Mesenteric fat pad (tissue), 1 donor: Measurements from ENCODE around the gene NOS3. TPM values are rescaled to one million over a fixed set of nuclear protein-coding genes. Genes with fewer than 3 reads are reported as not detected.
"Not testable (repeated sequence)": the region's sequence is repeated elsewhere in the genome, so short reads cannot be mapped to it uniquely, and the experiment has no call there.

Experiments used
- DNase-seq: peaks from one replicate; pipeline ENCODE4 v3.0.0-alpha.2; 2020; ENCODE audit warnings: low spot score
- total RNA-seq: library from RNA; stranded (reverse); fragmentation: NEBNext Ultra II Directional; extraction: Animal tissue kit (Norgen Biotek cat#: 25700); gene quantifications from one replicate; pipeline ENCODE4 v1.2.1, GENCODE V29; 2021
- donor health status: DM: yes; HTN: yes; CAD: no.

NOS3 gene
- total RNA-seq, 1 donor from 2014 or later, result 57.1 TPM

DNA sequence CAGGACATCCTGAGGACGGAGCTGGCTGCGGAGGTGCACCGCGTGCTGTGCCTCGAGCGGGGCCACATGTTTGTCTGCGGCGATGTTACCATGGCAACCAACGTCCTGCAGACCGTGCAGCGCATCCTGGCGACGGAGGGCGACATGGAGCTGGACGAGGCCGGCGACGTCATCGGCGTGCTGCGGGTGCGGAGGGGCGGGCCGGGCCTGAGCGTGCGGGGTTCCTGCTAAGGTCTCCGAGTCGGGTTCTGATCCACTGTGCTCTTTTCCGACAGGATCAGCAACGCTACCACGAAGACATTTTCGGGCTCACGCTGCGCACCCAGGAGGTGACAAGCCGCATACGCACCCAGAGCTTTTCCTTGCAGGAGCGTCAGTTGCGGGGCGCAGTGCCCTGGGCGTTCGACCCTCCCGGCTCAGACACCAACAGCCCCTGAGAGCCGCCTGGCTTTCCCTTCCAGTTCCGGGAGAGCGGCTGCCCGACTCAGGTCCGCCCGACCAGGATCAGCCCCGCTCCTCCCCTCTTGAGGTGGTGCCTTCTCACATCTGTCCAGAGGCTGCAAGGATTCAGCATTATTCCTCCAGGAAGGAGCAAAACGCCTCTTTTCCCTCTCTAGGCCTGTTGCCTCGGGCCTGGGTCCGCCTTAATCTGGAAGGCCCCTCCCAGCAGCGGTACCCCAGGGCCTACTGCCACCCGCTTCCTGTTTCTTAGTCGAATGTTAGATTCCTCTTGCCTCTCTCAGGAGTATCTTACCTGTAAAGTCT lies 23.1 kb downstream of the NOS3 start:
- DNase-seq, result no peak

DNA sequence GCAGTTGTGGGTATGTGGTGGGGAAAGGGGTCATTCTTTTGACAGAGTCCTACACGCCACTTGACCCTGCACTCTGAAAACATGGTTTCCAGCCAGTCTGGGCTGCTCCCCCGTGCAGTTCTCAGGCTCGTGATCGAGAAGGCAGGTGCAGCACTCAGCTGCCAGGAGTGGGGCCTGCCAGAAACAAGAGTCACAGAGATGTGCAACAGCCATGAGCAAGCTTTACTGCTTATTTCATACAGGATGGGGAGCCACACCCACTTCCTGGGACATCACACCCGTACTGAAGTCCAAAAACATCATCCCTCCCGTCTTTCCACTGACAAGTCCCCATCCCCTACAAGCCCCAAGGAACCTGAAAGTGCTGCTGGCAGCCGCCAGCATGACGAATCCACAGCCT lies 24.1 kb downstream of the NOS3 start:
- no peak for DNase-seq

DNA sequence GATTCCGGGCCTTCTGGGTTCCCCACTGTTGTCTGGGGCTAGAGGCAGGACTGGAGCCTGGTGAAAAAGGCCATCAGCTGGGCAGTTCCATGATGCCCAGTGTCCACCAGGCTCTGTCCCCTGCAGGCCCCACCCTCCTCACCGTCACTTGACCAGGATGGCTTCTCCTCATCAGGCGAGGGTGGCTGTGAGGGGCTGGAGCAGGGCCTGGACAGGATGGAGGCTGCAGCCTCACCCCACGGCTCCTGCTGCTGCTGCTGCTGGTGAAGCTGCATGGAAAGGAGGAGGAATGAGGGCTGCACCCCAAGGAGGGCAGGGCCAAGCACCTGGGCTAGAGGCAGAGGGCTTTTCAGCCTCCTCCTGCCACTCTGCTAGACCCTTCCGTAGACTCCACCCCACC lies 25.1 kb downstream of the NOS3 start:
- DNase-seq, result no peak

DNA sequence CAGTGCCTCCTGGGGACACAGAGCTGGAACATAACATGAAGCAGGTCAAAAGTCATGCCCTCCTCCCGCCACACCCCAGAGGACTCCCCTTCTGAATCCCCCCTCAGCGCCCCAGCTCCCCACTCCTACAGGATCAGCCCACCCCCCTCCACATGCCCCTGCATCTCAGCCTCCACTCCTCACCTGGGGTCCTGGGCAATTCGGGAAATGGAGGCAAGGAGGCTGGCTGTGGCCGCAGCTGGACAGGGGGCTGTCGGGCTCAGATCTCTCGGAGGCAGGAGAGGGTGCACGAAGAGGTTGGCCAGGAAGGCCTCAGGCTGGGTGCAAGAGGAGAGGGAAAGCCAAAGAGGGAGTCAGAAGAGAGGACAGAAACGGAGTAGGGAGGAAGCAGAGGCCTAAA lies 25.7 kb downstream of the NOS3 start:
- DNase-seq, result no peak

DNA sequence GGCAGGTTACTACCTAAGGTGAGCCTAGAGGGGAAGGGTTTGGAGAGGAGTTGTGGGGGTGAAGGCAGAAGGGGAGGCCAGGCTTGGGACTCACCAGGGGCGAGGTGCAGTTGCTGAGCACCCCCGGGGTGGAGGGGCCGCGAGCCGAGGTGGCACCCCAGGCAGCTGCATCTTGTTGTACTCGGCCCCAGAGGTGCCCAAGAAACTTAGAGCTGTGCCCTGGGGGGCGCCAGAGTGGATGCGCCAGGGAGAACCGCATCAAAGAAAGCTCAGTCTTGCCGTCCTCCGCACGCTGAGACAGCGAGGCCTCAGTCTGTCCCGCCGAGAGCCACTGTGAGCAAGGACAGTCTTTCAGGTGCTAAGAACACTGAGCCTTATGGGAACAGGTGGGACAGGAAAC lies 26.1 kb downstream of the NOS3 start:
- no peak for DNase-seq

DNA sequence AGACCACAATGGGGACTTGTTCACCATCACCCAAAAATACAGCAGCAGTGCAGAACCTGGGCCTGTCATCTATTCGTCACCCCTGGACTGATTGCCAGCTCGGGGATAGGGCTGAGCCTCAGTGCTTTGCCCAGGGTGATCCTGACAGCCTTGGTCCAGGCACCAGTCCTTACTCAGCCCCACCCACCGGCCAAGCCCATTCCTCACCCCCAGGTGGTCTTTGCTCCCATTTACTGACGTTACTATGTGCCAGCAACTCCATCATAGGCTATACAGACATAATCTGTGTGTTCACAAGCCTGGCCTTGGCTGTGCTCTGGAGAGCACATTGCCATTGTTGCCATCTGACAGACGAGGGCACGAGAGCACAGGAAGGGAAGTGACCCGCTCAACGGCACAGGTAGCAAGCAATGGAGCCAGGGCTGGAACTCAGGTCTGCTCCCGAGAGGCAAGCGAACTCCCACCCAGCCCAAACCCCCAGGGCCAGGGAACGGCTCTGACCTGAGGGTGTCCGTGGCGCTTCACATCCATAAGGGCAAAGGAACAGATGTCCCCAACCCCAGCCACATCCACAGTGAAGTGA lies 26.6 kb downstream of the NOS3 start:
- DNase-seq, result no peak

DNA sequence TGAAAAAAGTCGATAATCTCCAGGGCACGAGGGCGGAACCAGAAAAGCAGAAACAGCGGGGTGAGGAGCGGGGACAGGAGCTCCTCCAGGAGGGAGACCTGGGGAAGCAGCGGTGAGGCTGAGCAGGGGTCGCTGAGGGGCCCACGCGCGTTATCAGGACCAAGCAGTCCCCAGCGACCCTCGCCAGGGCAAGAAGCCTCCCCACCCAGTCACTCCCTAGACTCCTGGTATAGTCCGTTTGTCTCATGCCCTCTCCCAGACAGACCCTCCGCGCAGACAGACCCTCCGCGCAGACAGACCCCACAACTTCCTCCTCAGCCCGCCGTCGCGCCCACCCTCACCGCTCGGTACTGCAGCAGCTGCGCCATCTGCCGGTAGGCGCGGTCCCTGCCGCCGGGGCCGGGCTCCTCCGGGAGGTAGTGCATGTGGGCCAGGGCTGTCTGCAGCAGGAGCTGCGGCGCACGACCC lies 27.2 kb downstream of the NOS3 start:
- DNase-seq, result no peak

DNA sequence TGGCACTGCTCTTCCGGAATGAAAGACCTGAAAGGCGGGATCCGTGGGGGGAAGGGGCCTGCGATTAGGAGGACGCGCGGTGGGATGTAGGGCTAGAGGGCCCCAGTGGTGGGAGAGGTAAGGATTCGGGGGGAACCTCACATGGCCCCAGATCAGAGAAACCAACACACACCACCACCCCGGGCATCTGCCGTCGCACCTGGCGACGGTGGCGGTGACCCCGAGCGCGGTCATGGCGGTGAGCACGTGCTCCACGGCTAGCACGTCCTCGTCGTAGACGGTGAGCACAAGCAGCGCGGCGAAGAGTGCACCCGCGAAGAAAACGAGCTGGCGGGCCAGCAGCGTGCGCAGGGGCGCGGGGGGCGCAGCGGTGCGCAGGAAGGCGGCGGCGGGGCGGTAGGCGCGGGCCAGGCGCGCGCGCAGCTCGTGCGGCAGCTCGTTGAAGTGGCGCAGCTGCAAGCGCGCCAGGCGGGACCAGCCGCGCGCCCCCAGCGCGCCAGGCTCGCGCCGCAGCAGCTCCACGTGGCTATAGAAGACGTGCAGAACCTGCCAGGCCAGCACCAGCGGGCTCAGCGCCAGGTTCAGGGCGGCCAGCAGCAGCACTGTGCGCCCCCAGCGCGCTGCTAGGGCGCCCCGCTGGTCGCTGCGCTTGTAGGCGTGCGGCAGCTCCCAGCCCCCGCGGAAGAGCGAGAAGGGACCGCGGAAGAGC lies 27.8 kb downstream of the NOS3 start:
- no peak for DNase-seq

DNA sequence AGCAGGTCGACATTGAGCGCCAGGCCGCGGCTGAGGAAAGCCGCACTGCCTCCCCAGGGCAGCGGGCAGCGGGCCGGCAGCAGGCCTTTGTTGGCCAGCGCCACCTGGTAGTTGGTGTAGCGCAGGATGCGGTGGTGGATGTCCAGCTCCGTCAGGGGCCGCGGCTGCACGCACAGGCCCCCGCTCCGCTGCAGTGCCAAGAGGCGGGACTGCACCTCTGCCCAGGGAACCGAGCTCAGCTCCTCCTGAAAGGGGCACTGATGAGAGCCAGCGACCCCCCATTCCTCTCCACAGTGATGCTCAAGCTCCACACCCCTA lies 28.3 kb downstream of the NOS3 start:
- no peak for DNase-seq

DNA sequence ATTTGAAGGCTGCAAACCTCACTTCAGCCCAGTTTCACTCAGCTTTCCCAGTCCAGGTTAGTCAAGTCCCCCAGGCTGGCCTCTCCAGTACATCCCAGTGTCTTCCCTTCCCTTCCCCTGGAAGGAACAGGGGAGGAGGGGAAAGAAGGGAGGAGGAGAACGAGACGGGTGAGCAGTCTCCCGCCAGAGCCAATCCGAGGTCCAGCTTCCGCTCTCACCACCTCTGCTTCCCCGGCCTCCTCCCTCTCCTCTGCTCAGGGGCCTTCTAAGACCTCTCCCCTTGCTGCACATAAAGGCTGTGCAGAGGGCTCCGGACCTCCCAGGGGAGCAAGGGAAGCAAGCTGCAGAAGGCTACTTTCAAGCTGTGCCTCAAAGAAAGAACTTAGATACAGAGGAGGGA lies 29.4 kb downstream of the NOS3 start:
- no peak for DNase-seq

DNA sequence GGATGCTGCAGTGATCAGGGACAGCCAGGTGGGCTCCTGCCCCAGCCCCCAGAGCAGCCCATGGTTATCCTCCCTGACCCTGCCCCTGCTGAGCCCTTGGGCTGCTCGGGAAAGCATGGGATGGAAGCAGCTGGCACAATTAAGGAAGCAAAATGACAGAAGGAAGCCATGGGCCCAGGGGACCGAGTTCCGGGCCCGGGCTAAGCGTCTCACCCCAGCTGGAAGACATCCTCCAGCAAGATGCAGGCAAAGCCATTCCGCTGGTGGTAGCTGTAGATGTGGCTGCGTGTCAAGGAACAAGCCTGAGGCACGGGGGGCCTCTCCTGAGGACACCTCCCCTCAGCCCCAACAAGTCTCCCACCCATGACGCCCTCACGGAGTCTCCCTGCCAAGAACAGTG lies 32.4 kb downstream of the NOS3 start:
- DNase-seq, result no peak

DNA sequence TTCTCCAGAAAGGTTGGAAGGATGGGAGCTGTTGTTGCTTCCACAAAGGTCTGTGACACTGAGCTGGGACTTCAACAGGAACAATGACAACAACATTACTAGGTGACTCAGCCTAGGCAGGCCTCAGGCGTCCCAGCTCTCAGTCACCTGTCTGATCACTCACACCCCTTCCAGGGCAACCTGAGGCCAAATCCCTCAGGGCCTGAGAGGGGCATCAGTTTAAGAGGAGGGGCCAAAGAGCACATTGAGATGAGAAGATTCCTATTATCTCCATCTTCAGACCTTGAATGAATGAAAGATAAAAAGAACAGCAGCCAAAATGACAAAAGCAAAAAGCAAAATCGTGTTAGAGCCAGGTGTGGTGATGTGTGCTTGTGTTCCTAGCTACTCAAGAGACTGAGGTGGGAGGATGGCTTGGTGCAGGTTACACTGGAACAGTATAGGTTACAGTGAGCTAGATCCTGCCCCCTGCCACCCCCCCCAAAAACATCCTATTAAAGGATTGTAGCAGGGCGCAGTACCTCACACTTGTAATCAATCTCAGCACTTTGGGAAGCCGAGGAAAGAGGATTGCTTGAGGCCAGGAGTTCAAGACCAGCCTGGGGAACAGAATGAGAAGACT lies 33.7 kb downstream of the NOS3 start, which contains the start of gene ATG9B:
ATG9B (minus strand) TSS at position 60 of the 622 bp plus-strand sequence. CDS start 71 bp downstream, outside the sequence.
- no peak for DNase-seq

DNA sequence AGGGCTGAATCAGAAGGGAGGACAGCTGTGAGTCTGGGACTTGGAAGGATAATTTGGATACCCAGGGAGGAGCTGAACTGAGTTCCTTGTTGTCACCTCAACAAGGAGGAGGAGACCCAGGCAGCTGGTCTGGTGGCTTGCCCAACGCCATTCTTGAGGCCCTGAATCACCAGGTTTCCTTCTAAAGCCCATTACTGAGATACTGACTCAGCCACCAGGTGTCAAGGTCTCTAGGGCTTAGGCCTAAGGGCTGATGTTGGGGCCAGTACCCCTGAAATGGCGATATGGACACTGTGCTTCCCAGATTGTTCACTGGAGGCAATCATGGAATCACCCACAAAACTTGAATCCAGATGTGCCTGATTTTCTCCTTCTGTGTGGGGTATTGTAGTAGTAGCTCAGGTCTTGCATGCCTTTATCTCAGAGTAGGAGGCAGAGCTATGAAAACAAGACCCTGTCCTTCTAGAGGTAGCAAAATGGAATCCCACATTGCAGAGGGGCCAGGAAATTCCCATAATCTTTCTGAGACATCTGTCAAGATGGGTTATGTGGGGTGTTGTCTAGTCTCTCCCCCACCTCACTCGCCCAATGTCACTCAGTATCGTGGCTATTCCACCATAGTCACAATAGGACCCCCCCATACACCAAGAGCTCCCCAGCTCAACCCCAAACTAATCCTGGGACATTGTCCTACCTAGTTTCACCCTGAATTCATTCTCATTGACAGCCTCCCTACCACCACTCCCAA lies 35.3 kb downstream of the NOS3 start:
- no peak for DNase-seq

DNA sequence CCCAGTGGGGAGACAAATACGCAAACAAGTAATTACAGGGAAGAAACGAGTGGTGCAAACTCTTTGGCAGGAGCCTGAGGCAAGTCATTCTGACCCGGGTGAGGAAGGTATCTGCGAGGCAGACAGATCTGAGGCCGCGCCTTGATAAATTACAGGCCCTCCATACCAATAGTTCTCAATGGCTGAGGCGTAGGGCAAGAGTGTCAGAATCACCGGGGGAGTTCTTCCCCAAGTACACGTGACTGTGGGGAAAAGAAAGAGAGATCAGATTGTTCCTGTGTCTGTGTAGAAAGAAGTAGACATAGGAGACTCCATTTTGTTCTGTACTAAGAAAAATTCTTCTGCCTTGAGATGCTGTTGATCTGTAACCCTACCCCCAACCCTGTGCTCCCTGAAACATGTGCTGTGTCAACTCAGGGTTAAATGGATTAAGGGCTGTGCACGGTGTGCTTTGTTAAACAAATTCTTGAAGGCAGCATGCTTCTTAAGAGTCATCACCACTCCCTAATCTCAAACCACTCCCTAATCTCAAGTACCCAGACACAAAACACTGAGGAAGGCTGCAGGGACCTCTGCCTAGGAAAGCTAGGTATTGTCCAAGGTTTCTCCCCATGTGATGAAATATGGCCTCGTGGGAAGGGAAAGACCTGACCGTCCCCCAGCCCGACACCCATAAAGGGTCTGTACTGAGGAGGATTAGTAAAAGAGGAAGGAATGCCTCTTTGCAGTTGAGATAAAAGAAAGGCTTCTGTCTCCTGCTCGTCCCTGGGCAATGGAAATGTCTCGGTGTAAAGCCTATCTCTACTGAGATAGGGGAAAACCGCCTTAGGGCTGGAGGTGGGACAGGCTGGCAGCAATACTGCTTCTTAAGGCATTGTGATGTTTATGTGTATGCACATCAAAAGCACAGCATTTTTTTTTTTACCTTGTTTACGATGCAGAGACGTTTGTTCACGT lies 36.2 kb downstream of the NOS3 start:
- not testable (repeated sequence) for DNase-seq

DNA sequence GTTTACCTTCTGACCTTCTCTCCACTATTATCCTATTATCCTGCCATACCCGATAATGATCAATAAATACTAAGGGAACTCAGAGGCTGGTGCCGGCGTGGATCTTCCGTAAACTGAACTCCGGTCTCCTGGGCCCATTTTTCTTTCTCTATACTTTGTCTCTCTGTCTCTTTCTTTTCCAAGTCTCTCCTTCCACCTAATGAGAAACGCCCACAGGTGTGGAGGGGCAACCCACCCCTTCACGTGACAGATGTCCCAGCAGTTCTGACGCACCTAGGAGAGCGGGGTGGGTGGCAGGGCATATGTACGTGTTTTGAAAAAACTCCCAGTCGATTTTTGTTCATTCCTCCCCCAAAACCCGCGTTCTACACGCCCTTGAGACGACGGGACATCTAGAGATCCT lies 36.9 kb downstream of the NOS3 start:
- not testable (repeated sequence) for DNase-seq

DNA sequence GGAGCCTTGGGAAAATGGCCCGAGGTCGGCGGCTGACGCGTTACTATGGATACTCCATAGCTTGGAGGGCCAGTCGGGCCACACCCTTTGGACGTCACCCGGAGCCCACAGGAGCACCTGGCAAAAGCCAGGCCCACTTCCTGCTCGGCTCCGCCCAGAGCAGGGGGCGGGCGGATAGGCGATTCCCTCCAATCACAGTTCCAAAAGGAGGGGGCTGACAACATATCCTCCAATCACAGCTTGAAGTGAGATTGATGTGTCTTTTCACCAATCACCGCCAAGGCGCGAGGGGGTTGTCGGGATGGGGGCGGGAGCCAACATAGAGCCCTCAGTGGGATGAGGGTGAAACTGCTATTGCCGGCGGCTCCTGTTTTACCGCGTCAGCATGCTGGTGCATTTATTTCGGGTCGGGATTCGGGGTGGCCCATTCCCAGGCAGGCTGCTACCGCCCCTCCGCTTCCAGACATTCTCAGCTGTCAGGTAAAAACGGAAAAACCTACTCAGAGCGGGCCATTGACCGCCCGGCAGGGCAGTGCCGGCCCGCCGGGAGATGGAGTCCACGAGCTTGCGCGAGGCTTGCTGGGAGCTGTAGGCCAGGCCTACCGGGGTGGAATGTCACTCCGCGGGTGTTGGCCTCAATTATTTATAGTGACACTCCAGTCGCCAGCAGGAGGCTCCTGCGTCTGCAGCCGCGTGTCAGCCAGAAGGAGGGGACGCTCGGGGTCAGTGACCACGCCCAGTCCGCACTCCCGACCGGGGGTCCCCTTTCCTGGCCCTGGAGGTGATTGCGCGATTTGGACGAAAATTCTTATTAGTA lies 37.5 kb downstream of the NOS3 start, which contains the start of gene ABCB8:
ABCB8 (plus strand) TSS at position 320 of the 817 bp plus-strand sequence; CDS start at position 386, 66 bp downstream.
- DNase-seq, result peak; percentile 96

DNA sequence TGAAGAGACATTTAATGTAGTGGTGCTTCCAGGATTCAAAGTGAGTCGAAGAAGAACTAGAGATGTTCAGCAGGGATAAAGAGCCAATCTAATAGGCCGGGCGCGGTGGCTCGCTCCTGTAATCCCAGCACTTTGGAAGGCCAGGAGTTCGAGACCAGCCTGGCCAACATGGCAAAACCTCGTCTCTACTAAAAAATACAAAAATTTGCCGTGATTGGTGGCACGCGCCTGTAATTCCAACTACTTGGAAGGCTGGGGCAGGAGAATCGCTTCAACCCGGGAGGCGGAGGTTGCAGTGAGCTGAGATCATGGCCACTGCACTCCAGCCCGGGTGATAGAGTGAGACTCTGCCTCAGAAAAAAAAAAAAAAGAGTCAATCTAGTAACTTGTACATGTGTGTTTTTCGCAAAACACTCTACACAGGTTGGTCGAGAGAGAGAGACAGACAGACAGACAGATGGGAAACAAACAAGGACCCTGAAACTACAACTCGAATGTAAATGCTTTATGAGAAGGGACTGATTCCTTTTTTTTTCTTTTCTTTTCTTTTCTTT lies 38.2 kb downstream of the NOS3 start:
- DNase-seq, result no peak

DNA sequence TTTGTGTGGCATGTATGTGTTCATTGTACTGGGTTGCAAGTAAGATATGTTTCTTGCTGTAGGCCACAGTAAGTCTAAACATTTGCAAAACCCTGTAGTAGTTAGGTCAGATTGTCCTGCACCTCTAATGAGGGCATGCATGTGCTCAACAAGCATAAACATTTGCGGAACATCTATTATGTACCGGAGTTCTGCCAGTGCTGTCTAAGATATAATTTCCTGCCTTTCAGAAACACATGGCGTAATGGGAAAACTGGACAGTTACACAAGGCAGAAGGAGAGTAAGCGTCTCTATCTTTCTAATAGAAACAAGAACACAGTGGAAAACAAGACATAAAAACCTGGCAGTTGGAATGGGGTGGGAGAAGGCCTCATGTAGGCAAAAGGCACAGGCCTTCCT lies 40.2 kb downstream of the NOS3 start:
- no peak for DNase-seq
